ENCODE results near the gene CCNC.

- TF ChIP-seq POLR2A (IDR thresholded peaks at IDR 0.05) (no peak), CTCF (IDR thresholded peaks at IDR 0.05) (no peak)
Measured at GRCh38 chr6:99591673-99592364, 23.4 kb upstream of the CCNC start.
